ENCODE measurements around the gene NPNT. TPM values are rescaled to one million over a fixed set of nuclear protein-coding genes. Genes with fewer than 3 reads are reported as not detected.

The NPNT gene
- total RNA-seq, 2 experiments from 2014 or later: not detected

DNA sequence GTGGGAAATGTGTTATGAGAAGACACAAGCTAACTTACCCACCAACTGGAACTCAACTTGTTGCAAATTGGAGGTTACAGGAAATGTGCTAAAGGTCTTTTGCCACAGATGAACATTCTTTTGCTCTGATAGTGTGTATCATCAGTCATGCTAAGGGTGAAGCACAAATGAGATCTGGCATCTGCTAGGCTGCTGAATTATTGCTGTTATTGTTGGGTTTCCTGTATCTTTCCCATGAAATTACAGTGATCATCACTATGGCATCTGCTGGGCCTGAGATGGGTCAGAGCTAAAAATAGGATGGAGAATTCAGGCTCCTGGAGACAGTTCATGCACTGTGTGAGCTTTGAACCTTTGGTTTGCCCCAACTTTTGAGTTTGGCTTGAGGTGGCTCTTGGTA, 124.5 kb downstream of the NPNT start:
- peaks cover 6% of the 10 kb centered on the region for H3K9me3 Mint-ChIP-seq

More for the DNA sequence above, 124.5 kb downstream of the NPNT start:
- Mint-ChIP-seq H3K27me3 (ENCODE audit: low read depth) (no peaks in the 10 kb centered on the region), H3K4me1 (ENCODE audit: low read depth) (no peaks in the 10 kb centered on the region), H3K4me3 (no peak overlapping the region), H3K36me3 (ENCODE audit: low read depth) (no peaks in the 10 kb centered on the region), H3K27ac (no peak overlapping the region)
- no peak for DNase-seq
- intact Hi-C loops (cut with micrococcal nuclease): loop anchor here (5.0 kb wide), 1 partner anchor 462 kb away; no protein-coding TSS in a partner anchor
- CTCF ChIA-PET: no interaction called here

Other genes starting within 250 kb of the NPNT start
- 10 to 100 TPM; 24.5 to 24.8 TPM for gene INTS12, start 186.8 kb upstream of the NPNT start, total RNA-seq
- 10 to 100 TPM; 15.8 to 18.2 TPM for gene GSTCD, start 186.7 kb upstream of the NPNT start, total RNA-seq

All from activated naive CD4-positive, alpha-beta T cell treated with anti-CD3 and anti-CD28 coated beads for 36 hours (primary cell).